GM19351 (cell line): ENCODE data around the gene TRUB1.

Experiments
- ATAC-seq: cut with Tn5 transposase; IDR thresholded peaks from one replicate; pipeline ENCODE4 v1.9.1; 2021; ENCODE audit warnings: mild to moderate bottlenecking, moderate library complexity; ENCODE audit not compliant: unreplicated experiment

Gene TRUB1

DNA sequence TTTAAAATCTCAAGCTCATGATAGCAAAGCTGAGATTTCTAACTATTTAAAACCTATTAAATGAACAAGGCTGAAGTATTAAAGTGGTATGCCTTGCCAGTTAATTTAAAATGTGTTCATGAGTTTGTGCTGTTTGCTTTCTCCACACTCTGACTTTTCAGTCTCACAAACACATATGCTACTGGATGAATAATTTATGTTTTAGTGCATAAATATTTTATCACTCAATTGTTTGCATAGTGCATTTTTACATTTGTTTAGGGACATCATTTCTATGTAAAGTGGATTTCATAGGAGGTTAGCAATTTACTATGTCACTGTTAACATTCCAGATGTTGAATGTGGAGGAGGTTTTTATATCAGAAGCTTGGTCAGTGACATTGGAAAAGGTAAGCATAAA lies 36.0 kb downstream of the TRUB1 start:
- no peak for ATAC-seq

DNA sequence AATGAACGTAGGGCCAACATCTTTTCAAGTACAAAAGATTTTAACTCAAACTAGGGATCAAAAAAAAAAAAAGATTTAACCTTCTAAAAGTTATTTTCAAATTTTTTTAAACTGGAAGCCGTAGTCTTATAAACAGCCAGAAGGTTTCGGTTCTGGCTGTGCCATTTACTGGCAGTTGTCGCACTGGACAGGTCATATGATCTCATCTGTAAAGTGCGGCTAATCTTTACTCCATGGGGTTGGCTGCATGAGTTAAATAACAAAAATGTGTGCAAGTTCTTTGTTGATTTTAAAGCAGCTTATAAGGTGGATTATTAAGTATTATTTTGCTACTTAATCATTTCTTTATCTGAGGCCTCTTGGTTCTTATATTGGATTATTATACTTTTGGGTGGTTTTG lies 36.6 kb downstream of the TRUB1 start:
- no peak for ATAC-seq

DNA sequence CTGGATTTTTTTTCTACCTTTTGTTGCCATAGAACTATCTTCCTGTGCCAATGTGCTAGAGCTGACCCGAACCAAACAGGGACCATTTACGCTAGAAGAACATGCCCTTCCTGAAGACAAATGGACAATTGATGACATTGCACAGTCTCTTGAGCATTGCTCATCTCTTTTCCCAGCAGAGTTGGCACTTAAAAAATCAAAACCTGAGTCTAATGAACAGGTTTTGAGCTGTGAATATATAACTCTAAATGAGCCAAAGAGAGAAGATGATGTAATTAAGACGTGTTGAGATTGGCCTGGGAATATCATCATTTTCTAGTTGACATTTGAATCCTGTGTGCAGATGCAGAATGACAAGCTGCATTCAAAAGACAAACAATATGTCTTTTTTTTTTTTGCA lies 37.1 kb downstream of the TRUB1 start:
- ATAC-seq: no peak

DNA sequence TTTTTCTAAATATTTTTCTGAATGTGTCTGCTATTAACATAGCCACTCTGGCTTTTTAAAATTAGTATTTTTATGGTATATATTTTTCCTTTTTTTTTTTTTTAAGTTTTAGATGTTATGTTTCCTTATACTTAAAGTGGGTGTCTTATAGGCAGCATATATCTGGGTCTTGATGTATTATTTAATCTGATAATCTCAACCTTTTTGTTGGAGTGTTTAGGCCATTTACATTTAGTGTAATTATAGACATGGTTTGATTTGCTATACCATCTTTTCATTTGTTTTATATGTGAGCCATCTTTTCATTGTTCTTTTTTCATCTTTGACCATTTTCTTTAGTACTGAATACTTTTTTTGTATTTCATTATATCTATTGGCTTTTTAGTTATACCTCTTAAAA lies 45.0 kb downstream of the TRUB1 start:
- ATAC-seq: no peak

DNA sequence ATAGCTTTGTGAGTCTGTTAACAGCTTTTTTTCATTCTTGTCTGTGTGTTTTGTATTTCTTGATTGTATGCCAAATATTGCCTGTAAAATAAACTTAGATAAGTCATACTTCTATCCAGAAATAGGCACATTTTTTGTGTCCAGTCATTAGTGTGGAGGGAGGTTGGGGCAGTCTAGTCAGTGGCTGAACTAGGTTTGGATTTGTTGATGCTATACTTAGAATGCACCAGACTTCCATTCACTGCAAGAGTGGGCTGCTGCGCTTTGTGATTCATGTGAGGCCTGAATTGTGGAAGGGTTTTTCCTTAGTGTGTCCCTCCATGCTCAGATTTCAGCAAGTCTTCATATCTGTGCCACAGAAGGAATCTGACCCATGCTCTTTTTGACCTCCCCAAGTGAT lies 50.0 kb downstream of the TRUB1 start:
- ATAC-seq: no peak

DNA sequence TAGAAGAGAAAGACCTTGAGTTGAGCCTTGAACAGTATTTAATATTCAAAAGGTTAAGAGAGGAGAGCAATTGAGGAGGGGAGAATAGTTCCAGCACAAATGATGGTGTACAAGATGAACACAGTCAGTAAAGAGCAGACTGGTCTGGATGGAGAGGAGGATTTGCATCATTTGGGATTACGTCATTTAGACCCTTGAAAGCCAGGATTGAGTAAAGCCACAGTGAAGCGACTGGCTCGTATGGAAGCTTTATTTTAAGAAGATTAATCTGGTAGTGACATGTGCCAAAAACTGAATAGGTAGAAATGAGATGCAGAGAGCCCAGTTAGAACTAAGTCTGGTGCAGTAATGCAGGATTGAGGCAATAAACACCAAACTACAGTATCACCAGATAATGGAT lies 52.6 kb downstream of the TRUB1 start:
- ATAC-seq: no peak

DNA sequence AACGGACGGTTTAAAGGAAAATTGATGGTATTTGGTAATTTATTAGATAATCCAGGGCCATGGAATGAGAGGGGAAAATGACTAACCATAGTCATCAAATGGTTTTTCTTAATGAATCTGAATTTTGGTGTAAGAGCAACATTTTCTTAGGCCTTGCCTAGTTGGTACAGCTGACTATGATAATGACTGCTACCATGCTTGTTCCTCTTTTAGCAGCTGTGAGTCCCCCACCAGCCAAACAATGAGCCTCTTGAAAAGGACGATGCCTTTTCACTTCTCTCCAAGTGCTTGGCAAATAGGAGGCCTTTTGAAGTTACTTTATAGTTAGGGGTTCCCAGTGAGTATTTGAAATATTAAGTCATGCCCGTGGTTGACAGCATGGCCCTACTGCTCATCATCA lies 53.0 kb downstream of the TRUB1 start:
- ATAC-seq: no peak

DNA sequence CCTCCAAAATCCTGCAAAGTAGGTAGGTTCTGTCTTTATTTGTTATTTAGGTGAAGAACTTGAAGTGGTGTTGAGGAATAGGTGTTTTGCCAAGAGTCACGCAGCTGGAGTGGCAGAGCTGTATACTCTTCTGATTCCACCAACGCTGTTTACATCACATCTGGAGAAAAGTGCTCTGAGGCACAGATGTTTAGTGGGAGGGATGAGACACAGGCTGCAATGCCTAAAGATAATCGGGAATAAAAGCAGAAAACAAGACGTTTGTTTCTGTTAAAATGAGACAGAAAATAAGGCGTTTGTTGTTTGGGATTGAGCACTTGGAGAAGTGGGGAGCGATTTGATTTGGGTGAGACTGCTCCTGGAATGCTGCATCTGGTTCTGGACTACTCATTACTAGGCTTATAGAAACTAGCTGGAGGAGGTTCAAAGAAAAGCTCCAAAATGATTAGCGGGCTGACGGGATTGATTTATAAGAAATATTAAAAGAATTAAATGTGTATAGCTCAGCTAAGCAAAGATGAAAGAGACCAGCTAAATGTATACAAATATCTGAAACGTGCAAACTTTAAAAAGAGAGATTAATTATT lies 54.3 kb downstream of the TRUB1 start:
- no peak for ATAC-seq

DNA sequence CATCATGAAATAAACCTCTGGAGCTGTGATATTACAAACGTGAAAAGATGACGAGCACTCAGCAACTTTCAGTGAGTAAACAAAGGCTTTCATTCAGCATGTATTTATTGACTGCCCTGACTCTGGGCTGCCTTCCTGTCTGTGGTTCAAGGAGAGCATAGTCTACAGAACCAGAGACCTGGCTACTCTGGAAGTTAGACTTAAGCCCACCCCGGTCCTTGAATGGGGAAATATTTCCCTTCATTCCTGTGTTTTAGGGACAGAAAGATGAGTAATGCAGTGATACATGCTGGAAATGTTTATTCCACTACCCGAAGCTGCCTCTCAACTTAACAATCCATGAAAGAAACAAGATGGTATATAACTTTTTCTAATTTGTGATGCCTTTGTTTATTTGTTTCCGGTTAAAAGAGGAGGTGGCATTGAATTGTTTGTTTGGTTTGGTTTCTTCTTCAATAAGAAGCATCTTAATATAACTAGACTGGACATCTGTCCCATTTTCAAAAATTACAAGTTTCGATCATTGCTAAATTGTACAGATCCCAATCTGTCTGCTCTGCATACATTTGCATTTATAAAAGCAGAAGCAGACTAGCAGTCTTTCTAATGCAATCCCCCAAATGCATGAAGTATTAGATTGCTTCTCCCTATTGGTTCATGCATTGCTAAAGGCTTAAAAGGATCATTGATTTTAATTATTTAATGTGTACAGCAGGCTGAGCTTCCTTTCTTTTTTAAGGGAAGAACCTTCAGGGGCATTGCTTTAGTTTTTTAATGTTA lies 57.7 kb downstream of the TRUB1 start:
- no peak for ATAC-seq

DNA sequence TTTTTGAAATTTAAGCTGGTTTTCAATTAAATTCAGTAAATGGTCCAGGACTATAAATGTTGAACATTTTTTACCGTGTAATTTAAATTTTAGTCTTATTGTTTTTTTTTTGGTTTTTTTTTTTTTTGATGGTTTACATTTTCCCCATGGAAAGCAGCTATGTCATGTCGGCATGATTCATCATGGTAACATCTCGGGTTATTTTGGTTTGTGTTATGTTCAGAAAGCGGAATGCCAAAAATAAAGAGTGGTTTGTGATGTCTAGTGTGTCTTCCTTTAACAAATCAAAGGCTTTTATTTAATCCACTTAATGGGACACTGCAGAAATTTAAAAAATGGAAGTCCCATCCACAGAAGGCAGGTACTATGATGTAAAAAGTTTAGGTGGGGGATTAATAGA lies 58.5 kb downstream of the TRUB1 start:
- no peak for ATAC-seq

DNA sequence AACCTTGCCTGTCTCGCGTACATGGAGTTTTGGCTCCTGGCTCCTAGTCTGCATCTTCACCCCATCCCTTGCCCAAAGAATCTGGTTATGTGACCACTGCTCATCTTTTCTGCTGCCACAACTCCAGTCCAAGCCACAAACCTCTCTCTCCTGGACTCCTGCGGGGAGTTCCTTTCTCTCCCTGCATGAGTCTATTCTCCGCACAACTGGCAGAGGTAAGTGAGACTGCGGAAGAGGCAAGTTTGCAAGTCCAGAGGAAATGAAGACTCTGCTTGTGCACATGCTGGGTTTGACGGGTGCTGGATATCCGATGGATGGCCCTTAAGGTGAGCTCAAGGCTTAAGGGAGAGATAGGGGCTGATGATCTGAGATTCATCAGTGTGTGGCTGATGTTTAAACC lies 61.0 kb downstream of the TRUB1 start:
- ATAC-seq: no peak

DNA sequence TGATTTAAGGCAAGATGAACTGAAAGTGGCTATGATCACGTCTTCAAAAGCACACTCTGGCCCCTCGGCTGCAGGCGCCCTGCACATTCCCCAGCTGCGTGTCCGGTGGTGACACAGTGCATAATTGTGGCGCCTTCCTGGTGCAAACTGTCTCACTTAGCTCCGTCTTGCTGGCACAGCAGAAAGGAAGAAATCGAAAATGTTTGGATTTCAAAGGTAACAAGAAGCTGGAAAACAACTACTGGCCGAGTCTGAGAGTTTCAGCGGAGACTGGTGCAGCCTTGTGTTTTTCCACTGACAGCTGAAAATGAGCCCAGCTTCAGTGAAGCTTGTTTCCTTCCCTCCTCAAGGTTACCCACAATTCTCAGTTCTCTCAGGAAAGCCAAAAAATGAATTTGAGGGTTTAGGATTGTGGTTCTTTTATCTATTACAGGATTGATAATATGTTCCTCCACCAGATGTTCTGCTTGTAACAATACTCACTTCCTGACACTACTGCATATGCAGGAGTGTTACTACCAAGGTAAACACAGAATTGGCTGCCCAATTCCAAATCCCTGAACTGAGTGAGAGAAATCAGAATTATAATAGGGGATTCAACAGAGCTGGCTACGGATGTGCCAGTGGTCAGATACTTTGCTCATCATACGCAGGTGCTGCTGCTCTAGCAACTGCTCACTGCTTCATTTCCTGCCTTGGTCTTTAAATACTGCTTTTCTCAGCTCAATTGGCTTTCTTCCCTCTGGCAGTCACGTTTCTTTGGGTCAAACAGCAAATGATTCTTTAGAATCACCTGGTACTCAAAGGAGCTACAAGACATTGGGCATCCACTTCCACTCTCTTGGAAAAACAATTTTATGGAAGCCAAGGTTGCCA lies 63.7 kb downstream of the TRUB1 start:
- peak; percentile 80 for ATAC-seq

DNA sequence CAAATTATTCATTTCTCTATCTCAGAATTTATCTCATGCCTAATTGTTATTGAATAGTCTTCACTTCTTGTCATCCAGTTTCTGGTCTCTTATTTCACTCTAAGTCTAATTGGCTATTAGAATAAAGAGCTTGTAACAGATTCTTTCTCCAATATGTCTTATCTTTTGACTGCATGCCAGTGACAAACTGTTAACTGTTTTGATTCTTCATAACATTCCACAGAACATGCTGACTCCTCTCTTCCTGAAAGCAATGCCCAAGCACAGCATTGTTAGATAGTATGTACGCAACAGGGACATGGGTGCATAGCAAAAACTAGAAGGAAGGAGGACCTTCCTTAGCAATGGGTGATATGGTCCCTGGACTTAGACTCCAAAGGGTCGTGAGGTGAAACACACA lies 65.4 kb downstream of the TRUB1 start:
- ATAC-seq: no peak

DNA sequence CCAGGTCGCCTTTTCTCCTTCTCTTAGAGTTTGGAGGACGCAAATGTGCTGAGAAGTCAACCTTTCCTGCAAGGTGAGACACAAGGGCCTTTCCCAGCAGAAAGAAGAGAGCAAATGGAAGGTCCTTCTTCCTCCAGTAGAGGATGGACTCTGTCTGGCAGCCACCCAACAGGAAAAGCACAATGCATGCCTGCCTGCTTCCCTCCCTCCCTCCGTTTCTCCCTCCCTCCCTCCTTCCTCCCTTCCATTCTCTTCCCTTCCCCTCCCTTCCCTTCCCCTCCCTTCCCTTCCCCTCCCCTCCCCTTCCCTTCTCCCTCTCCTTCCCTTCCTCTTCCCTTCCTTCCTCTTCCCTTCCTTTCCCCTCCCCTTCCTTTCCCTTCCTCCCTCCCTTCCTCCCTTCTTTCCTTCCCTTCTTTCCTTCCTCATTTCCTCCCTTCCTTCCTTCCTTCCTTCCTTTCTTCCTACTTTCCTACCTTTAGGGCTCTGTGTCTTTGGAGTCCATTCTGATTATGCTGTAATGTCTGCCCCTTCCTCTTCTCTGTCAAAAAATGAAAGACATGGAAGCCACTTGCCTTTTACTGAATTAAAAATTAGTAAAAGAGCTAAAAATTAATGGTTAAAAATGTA lies 66.4 kb downstream of the TRUB1 start:
- ATAC-seq: no peak

DNA sequence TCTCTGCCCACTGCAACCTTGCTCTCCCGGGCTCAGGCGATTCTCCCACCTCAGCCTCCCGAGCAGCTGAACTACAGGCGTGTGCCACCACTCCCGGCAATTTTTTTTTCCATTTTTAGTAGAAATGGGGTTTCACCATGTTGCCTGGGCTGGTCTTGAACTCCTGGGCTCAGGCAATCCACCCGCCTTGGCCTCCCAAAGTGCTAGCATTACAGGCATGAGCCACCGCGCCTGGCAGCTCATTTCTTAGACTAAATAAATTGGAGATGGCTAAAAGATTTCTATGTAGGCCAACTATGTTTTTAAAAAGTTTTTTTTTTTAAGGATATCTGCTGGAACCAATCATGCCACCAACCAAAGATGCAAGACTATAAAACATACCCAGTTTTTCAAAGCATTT lies 67.8 kb downstream of the TRUB1 start:
- no peak for ATAC-seq

DNA sequence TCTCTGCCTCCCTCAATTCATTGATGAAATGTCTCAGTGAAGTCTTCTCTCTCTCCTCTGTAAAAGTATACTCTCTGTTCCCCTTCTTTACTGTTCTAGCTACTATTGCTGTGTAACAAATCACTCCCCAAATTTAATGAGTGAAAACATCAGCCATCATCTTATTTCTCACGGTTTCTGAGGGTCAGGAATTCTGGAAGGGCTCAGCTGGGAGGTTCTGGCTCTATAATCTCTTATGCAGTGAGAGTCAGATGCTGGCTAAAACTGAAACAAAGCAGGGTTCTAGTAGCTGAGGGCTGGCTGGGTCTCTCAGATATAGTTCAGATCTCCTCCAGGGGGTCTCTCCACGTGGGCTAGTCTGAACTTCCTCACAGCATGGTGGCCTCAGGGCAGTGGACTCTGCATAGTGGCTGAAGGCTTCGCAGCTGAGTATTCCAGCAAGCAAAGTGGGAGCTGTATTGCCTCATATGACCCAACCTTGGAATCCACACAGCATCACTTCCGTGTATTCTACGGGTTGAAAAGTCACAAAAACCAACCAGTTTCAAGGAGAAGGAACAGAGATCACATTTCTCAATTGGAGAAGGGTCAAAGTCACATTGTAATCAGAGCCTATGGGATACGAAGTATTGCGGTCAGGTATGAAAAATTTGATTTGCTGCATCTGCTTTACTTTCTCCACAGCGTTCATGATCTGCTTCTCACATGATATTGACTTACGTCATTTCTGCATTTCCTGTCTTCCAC lies 80.4 kb downstream of the TRUB1 start:
- no peak for ATAC-seq

DNA sequence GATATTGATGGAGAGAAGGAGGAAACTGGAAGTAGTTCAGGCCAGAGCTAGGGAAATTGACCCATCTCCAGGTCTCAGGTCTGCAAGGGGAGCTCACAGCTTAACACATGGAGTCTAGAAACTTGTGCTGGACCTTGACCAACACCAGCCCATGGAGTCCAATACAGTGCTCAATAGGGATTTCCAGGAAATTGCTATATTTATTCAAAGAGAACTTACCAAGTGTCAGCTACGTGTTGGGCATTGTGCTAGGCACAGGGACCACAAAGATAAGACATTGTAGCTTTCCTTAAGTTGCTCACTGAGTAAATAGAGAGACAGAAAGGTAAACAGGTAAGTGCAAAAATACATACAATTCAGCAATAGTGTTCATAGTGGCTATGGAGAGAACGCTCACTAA lies 82.5 kb downstream of the TRUB1 start:
- ATAC-seq: no peak

DNA sequence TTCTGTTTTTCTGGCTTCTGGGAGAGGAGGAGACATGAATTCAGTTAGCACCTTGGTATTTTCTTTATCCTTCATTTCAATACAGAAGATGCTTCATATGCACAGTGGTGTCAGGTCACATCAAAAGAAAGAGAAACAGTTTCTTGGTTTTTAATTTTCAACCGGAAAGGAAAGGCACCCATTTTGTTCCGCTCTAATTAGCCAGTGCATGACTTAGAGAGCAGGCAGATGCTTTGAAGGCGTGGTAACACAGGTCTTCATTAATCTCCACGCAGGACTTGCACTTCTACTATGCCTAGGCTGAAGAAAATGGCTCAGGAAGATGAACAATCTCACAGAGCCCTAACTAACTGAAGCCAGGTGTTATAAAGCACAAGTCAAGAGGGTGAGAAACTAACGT lies 84.7 kb downstream of the TRUB1 start:
- peak; percentile 80 for ATAC-seq

DNA sequence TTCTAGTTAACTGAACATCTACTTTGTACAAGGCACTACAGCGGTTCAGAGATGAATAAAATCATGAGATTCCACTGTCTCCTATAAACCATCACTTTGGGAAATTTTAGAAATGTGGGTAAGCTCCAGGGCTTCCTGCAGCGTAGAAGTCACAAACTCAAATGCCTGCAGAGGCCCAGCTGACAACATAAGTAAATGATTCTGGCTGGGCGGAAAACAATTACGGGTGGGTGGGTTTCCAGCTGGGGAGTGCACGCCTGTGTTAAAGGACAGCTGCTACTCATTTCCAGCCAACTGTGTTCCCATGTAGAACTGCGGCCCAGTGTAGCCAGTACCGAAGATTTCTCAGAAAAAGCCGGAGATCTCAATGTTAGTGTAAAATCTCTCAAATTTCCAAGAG lies 85.7 kb downstream of the TRUB1 start:
- no peak for ATAC-seq

DNA sequence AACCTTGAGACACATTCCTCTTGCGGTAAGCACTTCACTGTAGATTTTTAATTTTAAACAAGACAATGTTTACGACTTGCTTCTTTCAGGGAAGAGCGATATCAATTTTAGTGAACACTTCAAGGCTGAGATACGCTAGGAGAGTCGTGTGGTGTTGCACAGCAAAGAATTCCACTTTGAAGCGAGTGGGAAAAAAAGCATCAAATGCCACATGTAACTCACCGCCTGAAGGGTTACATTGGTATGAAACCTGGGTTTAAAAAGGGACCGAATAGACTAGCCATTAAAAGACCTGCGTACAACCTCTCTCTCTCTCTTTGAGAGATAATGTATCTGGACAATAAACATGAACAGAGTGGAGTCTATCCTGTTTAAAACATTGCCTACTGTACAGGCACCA lies 86.4 kb downstream of the TRUB1 start:
- no peak for ATAC-seq
